Caki2 (cell line): ENCODE measurements around the gene DUSP2. TPM values are rescaled to one million over a fixed set of nuclear protein-coding genes. Genes with fewer than 3 reads are reported as not detected.

Source experiments
- DNase-seq: peaks from one replicate; pipeline ENCODE4 v3.0.0-alpha.2; 2015; ENCODE audit warnings: low read depth
- in situ Hi-C: cut with HindIII; loops from 2 replicates; pipeline ENCODE4 v1.10.0; 2016; ENCODE audit warnings: low sequenced_read_pairs, low pct_unique_long_range_greater_than_20kb, mixed read lengths
- total RNA-seq: library from RNA; depleted of rRNA; stranded (reverse); fragments of >200 nt; shearing (Covaris generic); gene quantifications from 2 replicates; pipeline ENCODE4 v1.2.3, GENCODE V29; 2014; ENCODE audit warnings: low replicate concordance

DUSP2 gene
- total RNA-seq, 1 experiment from 2014 or later, result 6.1 TPM

- in situ Hi-C loops, result no loop called here
- DNase-seq, result no peak
Measured at GRCh38 chr2:96120991-96121390, 24.2 kb downstream of the DUSP2 start.

GRCh38 chr2:96120091-96120720, 25.0 kb downstream of the DUSP2 start:
- in situ Hi-C loops, result no loop called here
- no peak for DNase-seq

- DNase-seq, result no peak
- in situ Hi-C loops, result no loop called here
Measured at GRCh38 chr2:96119389-96119751, 25.9 kb downstream of the DUSP2 start.

- no peak for DNase-seq
- in situ Hi-C loops, result no loop called here
Measured at GRCh38 chr2:96118698-96119388, 26.4 kb downstream of the DUSP2 start.

- DNase-seq, result no peak
- in situ Hi-C loops, result no loop called here
Measured at GRCh38 chr2:96117701-96118588, 27.3 kb downstream of the DUSP2 start.

- in situ Hi-C loops, result no loop called here
- peak; percentile 68 for DNase-seq
Measured at GRCh38 chr2:96116879-96117533, 28.2 kb downstream of the DUSP2 start.

GRCh38 chr2:96116424-96116878, 28.8 kb downstream of the DUSP2 start, which contains the start of gene ADRA2B:
Gene ADRA2B, minus strand, starts transcription at chr2:96116571. Its CDS starts 422 bp downstream, at chr2:96116149.
- DNase-seq, result peak; percentile 61
- in situ Hi-C loops, result no loop called here

GRCh38 chr2:96115631-96116423, 29.4 kb downstream of the DUSP2 start:
- DNase-seq, result no peak
- in situ Hi-C loops, result no loop called here

- DNase-seq, result no peak
- in situ Hi-C loops, result no loop called here
Measured at GRCh38 chr2:96114903-96115581, 30.2 kb downstream of the DUSP2 start.

GRCh38 chr2:96114546-96114902, 30.7 kb downstream of the DUSP2 start:
- in situ Hi-C loops, result no loop called here

GRCh38 chr2:96113951-96114350, 31.3 kb downstream of the DUSP2 start:
- no peak for DNase-seq
- in situ Hi-C loops, result no loop called here

More at GRCh38 chr2:96114546-96114902, 30.7 kb downstream of the DUSP2 start:
- DNase-seq, result no peak

GRCh38 chr2:96113367-96113677, 31.9 kb downstream of the DUSP2 start:
- DNase-seq, result no peak
- in situ Hi-C loops, result no loop called here

GRCh38 chr2:96112501-96113366, 32.5 kb downstream of the DUSP2 start:
- in situ Hi-C loops, result no loop called here
- DNase-seq, result no peak

- DNase-seq, result no peak
- in situ Hi-C loops, result no loop called here
Measured at GRCh38 chr2:96111823-96112500, 33.3 kb downstream of the DUSP2 start.

- in situ Hi-C loops, result no loop called here
- DNase-seq, result no peak
Measured at GRCh38 chr2:96111257-96111640, 34.0 kb downstream of the DUSP2 start.

- in situ Hi-C loops, result no loop called here
- no peak for DNase-seq
Measured at GRCh38 chr2:96110621-96111256, 34.5 kb downstream of the DUSP2 start.
